ENCODE measurements around the gene TMEM256.

TMEM256 gene

DNA sequence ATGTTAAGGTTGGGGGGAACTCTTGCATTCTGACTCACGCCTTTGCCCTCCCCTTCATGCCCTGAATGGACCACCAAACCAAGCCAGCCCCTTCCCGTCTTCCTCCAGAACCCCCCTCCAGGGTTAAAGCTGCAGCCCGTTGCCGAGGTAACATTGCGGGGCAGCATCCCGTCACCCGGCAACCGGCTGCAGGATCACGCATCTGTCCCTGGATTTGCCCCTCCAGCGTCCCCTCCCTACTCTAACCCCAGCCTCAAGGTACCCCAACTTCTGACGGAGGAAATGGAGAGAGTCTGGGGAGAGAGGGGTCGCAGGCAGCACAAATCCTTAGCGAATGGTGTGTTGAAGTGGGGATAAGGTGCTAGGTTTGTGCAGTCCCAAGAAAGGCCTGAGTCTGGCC lies 3.2 kb upstream of the TMEM256 start:
- no peak for DNase-seq

DNA sequence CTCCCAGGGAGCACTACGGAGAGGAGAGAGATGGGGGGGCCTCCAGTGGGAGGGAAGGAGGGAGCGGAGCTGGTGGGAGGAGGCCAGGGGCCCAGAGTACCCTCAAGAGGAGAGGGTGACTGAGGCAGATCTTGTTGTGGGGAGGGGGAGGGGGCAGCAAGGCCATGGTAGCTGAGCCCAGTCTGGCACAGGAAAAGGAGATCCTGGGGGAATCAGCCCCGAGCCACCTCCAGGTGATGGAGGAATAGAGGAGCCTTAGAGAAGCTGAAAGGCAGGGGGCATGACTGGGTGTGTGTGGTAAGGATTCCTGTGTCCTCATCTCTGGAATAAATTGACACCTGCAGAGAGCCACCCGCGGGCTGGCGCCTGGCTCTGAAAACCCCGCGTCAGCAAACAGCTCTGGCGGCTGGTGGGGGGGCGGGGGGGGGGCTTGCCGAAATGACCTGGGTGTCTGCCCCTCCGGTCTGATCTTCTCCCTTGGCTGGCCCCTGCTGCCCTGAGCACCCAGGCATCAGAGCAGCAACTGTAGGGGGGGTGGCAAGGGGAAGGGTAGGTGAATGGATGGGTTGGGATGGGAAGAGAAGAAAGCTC lies 2.4 kb upstream of the TMEM256 start:
- DNase-seq = peak; percentile 20

DNA sequence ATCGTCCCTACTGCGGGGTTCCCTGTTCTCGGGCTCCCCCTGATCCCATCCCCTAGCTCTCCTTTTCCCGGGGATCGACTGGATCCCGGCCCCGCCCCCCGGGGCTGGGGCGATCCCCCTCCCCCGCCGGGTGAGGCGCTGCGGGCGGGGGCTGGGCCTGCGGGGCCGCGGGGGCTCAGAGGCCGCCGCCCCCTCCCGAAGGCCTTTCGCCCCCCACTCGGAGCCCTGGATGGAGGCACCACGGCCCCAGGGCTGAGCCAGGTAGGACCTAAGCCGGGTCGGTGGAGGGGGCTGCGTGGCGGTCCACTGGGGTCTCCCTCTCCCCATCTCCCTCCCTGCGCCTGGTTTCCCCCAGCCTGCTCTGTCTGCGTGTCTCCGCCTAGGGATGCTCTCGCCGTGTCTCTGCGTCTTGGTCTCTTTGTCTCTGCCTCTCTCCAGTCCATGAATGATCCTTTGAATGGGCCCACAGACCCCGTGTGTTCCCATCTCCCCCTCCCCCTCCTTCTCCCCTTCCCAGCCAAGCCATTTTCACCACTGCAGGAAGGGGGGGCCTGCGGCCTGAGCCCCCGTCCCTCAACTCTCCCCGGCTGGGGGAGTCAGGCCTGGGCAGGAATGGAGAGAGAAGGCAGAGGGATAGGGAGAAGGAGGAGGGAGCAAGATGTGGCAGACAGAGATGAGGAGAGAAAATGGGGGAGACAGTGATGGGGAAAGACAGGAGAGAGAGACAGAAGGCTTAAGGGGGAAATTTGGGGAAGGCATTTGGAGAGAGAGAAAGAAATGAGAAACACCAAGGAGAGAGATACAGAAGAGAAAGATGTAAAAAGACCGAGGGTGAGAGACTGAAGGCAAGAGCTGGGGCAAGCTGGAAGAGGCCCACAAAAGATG lies 1.7 kb upstream of the TMEM256 start:
- no peak for DNase-seq

DNA sequence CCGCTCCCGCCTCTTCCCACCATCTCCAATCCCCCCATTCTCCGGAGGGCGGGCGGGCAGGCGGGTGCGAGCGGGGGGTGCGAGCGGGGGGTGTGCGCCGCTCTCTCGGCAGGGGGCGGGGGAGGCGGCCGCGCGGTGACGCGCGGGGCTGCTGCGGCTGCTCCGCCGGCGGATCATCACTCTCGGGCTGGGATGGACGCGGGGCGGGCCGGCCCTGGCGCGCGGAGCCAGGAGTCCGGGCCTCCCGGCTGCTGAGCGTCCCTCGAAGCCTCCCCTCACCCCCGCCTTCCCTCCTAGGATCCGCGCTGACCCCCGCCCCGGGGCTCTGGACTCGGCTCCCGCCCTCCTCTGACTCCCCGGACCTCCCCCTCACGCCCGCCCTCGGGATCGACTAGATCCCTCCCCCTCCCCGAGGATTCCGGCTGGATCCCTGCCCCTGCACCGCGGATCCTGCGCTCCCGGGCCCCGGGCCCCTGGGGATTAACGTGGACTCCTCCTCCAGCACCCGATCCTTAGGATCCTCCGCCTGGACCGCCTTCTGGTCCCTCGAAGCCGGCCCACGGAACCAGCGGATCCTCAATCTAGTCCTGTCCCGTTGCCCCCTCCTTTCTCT lies 946 bp upstream of the TMEM256 start:
- peak; percentile 60 for DNase-seq

DNA sequence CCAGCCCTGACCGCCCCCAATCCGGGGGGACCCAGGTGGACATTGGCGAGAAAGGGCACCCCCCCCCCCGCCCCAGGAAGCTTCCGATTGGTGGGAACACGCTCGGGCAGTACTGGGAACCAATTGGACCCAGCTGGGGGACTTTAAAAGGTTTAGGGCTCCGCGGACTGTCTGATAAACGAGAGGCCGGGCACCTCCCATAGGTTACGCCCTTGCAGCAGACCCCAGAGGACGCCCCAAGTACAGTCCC lies 245 bp downstream of the TMEM256 start:
- no peak for DNase-seq

DNA sequence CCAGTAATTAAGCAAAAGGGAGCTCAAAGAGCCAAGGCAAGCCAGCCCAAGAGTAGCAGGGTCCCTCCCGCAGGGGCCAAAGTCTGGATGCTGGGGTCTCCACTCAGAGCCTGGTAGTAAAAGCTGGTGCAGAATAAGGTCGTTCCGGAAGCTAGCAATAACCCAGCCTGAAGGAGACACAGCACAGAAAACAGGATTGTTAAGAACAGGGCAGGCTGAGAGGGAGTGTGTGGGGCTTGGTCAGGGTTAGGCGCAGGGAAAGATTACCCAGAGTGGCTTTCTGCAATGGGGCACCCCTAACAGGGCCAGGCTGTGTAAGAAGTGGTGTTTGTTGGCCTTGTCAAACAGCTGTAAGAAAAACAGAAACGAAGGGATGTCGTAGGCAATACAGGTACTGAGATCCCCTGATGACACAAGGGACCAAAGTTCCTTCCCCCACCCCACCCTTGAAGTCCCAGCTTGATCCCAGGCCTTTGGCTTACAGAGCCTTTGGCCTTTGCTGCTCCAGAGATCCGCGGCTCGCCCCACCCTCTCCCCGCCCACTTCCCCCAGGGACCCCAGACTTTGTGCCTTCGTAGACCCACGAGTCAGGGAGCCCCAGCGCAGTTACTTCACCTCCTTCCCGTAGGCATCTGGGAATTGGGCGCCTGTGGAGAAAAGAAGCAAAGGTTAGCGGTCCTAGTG lies 712 bp downstream of the TMEM256 start:
- DNase-seq = peak; percentile 51

DNA sequence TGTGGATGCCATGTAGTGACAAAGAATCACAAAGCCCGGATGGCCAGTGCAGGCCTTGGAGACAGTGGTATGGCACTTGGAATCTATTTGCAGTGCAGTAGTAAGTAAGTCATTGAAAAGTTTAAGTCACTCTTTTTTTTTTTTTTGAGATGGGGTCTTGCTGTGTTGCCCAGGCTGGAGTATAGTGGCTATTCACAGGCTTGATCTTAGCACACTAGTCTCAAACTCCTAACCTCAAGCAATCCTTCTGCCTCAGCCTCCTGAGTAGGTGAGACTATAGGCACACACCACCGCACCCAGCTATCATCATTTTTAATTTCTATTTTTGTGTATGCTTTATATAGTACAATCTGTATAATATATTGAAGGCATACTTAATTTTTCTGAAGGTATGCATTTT lies 5.3 kb downstream of the TMEM256 start:
- DNase-seq = no peak

DNA sequence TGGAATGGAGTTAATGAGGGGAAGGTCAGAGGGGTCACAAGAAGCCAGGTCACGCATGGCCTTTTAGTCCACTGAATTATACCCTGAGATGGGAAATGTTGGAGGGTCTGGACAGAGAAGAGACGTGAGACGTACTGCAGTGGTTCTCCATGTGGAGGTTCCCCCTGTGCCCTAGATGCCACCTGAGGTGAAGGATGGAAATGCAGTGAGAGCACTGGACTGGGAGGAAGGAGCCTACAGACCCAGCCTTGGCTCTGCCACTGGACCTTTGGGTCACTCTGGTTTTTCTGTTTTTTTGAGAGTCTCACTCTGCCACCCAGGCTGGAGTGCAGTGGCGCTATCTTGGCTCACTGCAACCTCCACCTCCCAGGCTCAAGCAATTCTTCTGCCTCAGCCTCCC lies 7.8 kb downstream of the TMEM256 start:
- DNase-seq = no peak

DNA sequence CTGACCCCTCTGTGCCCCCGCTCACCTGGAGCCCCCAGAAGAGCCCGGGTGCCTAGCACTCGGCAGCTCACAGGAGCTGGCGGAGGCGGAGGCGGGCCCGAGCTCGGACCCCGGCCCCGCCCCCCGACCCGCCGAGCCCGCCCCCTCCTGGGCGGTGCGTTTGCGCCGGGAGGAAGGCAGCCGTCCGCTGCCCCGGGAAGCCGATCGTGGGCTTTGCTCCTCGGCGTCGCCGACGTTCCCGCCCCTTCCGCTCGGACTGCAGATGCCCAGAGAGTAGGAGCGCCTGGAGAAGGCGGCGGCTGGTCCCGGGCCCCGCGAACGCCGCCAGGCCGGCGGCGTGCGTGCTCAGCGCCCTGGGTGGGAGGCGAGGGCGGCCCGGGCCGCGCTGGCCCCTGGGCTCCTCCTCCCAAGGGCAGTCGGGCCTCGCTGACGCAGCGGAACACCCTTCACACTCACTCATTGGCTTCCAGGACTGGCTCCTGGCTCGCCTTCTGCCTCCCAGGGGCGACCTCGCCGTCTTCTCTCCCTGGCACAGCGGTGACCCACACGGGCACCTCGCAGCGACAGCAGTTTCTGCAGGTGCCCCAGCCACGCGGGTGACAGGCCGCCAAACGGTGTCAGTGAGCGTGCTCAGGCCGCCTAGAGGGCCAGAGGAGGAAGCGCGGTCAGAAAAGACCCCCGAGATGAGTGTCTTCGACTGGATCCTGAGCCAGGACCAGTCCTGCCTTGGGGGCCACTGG lies 9.3 kb downstream of the TMEM256 start, which contains the start of gene PLSCR3:
PLSCR3 (minus strand) TSS at position 74 of the 740 bp plus-strand sequence. CDS start 415 bp downstream, outside the sequence.
- DNase-seq = peak; percentile 83

DNA sequence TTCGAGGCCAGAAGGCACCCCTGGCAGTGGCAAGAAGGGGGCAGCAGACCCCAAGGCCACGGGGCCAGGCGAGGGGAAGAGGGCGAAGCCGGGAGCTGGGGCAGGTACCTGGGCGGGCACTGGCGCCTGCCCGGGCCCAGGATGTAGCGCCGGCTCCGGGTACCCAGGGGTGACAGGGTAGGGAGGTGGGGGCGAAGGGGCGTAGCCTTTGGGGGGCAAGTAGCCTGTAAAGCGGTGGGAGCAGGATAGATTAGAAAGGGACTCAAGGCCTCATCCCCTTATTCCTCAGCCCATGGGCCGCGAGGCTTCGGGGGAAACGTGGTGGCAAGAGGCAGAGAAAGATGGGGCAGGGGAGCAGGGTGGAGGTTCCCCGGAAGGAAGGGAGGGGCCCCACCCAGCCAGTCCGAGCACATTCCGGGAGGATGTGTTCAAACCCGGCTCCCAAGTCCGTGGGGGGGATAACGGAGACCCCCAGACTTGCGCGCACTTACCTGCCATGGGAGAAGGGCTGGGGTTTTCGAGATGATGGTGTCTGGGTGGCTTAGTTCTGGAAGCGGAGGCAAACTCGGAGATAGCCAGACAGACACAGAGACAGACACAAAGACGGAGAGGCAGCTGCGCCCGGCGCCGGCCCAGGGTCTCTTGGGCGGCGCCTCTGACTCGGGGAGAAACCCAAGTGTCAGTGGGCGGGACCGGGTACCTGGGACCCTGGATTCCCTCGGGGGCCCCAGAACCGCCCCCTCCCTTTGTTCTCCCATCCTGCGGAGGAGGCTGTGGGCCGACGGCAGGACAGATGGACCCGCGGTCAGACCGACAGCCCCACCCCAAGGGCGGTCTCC lies 10.1 kb downstream of the TMEM256 start:
- peak; percentile 68 for DNase-seq

DNA sequence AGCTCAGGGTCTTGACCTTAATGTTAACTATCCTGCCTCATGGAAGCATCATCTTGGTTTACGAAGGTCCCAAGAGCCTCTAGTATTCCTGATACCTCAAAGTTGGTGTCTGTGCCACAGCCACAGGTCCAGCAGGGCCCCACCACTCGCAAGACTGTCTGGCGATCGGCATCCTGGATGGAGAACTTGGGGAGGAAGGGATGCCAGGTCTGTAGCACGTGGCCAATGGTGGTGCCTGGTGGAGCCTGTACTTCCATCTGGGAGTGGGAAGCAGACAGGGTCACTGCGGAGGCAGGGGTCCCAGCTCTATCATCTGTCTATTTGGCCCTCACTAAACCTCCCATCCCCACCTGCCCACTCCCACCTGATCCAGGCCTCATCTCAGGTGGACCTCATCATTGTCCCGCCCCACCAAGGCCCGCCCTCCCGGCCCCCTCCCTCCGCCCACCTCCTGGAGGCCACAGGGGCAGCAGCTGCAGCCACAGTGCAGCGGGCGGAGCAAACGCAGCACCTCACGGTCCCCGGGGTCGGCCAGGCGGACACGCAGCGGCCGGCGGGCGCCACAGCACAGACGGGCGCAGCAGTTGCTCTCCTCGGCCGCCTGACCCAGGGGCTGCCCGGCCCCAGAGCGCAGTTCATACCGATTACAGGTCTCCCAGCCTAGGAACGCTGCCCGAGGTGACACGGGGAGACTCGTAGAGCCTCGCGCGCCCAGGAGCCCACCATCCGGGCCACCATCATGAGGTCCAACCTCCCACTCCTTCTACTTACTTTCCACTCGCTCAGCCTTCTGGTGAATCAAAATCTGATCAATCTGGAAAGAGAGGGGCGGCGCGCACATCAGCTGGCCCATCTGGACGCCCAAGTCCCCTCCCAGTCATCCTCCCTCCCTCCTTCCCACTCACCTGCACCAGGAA lies 10.9 kb downstream of the TMEM256 start:
- no peak for DNase-seq

DNA sequence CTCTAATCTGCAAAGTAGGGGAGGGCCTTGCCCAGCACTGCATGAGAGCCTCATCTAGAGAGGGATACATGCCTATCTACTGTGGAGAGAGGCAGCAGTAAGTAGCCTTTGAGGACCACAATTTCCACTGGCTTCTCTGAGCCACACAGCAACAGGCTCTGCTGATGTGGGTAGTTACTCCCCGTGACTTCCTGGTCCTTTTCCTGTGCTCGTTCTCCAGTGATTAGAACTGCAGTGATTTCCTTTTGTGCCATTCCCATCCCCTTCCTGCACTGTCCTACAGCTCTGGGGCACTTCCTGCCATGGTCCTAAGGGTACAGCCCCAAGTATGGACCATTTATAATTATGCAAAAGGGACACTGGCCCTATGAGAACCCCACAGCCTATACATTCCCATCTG lies 12.6 kb downstream of the TMEM256 start:
- DNase-seq = no peak

DNA sequence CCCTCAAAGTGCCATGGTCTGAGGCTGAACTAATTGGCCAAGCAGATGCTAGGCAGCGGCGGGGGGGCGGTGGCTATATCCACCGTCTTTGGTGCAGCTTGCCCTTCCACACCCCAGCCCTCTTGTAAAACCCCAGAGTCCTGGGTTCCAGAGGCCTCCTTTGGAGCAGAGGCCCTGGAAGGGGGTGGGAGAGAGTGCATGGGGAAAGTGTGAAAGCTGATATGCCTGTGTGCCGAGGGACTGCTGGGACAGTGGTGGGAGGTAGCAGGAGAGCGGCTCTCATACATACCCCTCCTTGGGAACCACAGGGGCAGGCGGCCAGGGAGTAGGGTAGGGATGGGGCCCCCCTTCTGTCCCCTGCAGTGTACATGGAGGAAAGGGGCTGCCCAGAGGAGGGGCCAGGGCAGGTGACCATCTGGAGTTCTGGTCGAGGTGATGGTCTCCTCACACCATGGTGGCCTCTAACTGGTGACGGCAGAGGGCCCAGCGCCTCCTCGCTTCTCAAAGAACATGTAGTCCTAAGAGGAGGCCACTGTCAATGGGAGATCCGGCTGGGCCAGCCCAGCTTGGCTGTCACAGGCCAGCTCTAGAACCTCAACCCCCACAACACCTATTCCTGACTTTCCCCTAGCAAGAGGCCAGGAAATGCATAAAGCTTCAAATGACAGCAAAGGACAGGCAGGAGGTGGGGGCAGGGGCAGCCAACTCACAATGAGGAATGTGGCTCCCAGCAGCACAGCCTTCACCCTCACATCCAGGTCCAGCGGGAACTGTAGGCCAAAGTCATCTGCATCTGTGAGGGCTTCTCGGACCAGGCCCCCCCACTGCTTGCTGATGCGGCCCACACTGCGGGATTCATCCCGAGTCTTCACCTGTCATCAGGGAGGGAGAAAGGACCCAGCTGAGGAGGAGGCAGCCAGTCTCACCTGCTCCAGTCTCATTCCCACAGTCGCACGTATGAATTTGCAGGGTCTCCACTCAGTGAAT lies 13.7 kb downstream of the TMEM256 start:
- no peak for DNase-seq

DNA sequence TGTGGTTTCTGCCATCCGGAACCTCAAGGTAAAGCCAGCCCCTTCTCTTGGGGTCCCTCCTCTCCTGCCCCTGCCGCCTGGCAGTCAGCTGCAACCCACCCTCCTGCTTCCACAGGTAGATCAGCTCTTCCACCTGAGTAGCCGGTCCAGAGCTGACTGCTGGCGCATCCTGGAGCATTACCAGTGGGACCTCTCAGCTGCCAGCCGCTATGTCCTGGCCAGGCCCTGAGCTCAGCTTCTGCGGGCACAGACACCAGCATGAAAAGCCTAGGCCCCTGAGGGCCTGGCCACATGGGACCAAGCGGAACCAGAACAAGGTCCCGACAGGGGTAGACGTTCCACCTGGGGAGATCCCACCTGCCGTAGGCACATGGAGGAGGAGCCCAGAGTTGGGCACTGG lies 15.0 kb downstream of the TMEM256 start:
- no peak for DNase-seq

DNA sequence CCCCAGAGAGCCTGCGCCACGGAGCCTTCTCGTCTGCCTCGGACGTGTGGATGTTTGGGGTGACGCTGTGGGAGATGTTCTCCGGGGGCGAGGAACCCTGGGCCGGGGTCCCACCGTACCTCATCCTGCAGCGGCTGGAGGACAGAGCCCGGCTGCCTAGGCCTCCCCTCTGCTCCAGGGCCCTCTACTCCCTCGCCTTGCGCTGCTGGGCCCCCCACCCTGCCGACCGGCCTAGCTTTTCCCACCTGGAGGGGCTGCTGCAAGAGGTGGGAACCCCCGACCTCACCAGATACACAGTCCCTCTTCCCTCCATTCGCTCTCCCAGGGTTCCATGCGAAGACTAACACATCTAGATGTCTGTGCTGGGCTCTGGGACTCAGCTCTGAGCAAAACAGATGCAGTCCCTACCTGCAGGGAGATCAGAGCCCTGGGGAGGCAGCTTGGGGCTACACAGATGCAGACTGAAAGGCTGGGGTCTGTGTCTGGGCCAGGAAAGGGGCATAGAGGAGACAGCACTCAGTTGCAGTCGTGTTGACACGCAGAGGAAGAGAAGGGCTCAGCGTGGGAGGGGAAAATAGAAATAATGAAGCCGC lies 19.3 kb downstream of the TMEM256 start:
- no peak for DNase-seq

DNA sequence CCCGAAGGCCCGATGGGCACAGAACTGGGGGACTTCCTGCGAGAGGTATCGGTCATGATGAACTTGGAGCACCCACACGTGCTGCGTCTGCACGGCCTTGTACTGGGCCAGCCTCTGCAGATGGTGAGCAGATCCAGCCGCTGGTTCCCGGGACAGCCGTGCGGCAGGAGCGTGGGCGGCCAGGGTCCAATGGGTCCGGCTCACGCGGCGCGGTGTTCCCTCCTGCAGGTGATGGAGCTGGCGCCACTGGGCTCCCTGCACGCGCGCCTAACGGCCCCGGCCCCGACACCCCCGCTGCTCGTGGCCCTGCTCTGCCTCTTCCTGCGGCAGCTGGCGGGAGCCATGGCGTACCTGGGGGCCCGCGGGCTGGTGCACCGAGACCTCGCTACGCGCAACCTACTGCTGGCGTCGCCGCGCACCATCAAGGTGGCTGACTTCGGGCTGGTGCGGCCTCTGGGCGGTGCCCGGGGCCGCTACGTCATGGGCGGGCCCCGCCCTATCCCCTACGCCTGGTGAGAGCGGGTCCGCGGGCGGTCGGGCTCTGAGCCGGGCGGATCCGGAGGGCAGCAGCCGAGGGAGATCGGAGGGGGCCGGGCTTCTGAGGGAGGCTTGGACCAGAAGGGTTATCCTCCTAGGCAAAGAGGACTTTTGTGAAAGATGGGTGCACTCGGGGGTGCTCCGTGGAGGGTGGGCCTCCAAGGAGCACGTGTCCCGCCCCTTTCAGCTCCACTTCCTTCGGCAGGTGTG lies 20.0 kb downstream of the TMEM256 start:
- peak; percentile 80 for DNase-seq

DNA sequence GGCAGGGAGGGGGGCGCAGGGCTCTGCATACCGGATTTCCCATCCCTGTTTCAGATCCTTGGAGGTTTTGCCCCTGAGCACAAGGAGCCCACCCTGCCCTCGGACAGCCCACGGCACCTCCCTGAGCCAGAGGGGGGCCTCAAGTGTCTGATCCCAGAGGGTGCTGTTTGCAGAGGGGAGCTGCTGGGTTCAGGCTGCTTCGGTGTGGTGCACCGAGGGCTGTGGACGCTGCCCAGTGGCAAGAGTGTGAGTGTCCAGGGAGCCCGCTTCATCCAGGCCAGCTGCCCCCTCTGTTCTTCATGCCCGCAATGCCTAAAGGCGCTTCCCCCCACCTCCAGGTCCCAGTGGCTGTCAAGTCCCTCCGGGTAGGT lies 20.5 kb downstream of the TMEM256 start:
- DNase-seq = no peak

DNA sequence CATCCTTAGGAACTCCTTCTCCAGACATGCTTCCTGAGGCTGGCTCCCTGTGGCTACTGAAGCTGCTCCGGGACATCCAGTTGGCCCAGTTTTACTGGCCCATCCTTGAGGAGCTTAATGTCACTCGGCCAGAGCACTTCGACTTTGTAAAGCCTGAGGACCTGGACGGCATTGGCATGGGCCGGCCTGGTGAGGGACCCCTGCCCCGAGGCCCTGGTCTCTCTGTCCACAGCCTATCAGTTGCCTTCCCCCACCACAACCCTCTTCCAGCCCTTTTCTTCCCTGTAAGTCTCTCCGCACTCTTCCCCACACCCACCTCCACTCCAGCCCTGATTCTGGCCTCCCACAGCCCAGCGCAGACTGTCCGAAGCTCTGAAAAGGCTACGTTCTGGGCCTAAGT lies 21.0 kb downstream of the TMEM256 start:
- DNase-seq = no peak

Measured in NCI-H69 (cell line).